NCI-H2227 treated with DMSO at 0.1 percent for 48 hours (cell line): ENCODE results near the gene ANKDD1B.
A peak's percentile ranks its signal among the peaks of the same experiment; 100 is the strongest.
"Not testable (repeated sequence)": the region's sequence is repeated elsewhere in the genome, so short reads cannot be mapped to it uniquely, and the experiment has no call there.

Experiments
- DNase-seq: peaks from one replicate; lab custom pipeline; 2025; lab: John Stamatoyannopoulos, UW

The ANKDD1B gene

GRCh38 chr5:75660678-75661465 lies 49.6 kb downstream of the ANKDD1B start:
- no peak for DNase-seq

- DNase-seq: peak; percentile 25
These were observed 50.8 kb downstream of the ANKDD1B start for GRCh38 chr5:75662061-75662460.

GRCh38 chr5:75663579-75664284 lies 52.5 kb downstream of the ANKDD1B start:
- no peak for DNase-seq

GRCh38 chr5:75664979-75665378 lies 53.7 kb downstream of the ANKDD1B start:
- no peak for DNase-seq

- DNase-seq: no peak
These were observed 55.5 kb downstream of the ANKDD1B start for GRCh38 chr5:75666801-75667200.

GRCh38 chr5:75667586-75667985 lies 56.3 kb downstream of the ANKDD1B start:
- no peak for DNase-seq

- DNase-seq: no peak
These were observed 57.2 kb downstream of the ANKDD1B start for GRCh38 chr5:75668445-75668844.

- no peak for DNase-seq
These were observed 57.9 kb downstream of the ANKDD1B start for GRCh38 chr5:75668977-75669689.

- no peak for DNase-seq
These were observed 59.3 kb downstream of the ANKDD1B start for GRCh38 chr5:75670577-75670976.

GRCh38 chr5:75671506-75671905 lies 60.3 kb downstream of the ANKDD1B start:
- DNase-seq: no peak

- DNase-seq: no peak
These were observed 61.4 kb downstream of the ANKDD1B start for GRCh38 chr5:75672616-75673015.

- no peak for DNase-seq
These were observed 64.5 kb downstream of the ANKDD1B start for GRCh38 chr5:75675783-75676182.

- DNase-seq: peak; percentile 1
These were observed 66.4 kb downstream of the ANKDD1B start for GRCh38 chr5:75677607-75678006.

- no peak for DNase-seq
These were observed 66.9 kb downstream of the ANKDD1B start for GRCh38 chr5:75678155-75678554.

- peak; percentile 39 for DNase-seq
These were observed 70.0 kb downstream of the ANKDD1B start for GRCh38 chr5:75681125-75681830.

GRCh38 chr5:75685141-75685540 lies 73.9 kb downstream of the ANKDD1B start:
- DNase-seq: no peak

GRCh38 chr5:75686480-75686879 lies 75.2 kb downstream of the ANKDD1B start:
- DNase-seq: no peak

- DNase-seq: no peak
These were observed 79.4 kb downstream of the ANKDD1B start for GRCh38 chr5:75690669-75691068.

- no peak for DNase-seq
These were observed 83.5 kb downstream of the ANKDD1B start for GRCh38 chr5:75694781-75695180.

GRCh38 chr5:75695472-75696351 lies 84.5 kb downstream of the ANKDD1B start:
- DNase-seq: not testable (repeated sequence)

GRCh38 chr5:75701856-75702255 lies 90.6 kb downstream of the ANKDD1B start:
- DNase-seq: no peak
